Measurements from ENCODE around the gene SDK2. TPM values are rescaled to one million over a fixed set of nuclear protein-coding genes. Genes with fewer than 3 reads are reported as not detected.

SDK2 gene
- total and polyA plus RNA-seq, 2 experiments from 2014 or later, result 0.74 to 5.1 TPM

GRCh38 chr17:73588891-73589290 is 55.4 kb downstream of the SDK2 start (continued):
- TF ChIP-seq, protein P1, sequence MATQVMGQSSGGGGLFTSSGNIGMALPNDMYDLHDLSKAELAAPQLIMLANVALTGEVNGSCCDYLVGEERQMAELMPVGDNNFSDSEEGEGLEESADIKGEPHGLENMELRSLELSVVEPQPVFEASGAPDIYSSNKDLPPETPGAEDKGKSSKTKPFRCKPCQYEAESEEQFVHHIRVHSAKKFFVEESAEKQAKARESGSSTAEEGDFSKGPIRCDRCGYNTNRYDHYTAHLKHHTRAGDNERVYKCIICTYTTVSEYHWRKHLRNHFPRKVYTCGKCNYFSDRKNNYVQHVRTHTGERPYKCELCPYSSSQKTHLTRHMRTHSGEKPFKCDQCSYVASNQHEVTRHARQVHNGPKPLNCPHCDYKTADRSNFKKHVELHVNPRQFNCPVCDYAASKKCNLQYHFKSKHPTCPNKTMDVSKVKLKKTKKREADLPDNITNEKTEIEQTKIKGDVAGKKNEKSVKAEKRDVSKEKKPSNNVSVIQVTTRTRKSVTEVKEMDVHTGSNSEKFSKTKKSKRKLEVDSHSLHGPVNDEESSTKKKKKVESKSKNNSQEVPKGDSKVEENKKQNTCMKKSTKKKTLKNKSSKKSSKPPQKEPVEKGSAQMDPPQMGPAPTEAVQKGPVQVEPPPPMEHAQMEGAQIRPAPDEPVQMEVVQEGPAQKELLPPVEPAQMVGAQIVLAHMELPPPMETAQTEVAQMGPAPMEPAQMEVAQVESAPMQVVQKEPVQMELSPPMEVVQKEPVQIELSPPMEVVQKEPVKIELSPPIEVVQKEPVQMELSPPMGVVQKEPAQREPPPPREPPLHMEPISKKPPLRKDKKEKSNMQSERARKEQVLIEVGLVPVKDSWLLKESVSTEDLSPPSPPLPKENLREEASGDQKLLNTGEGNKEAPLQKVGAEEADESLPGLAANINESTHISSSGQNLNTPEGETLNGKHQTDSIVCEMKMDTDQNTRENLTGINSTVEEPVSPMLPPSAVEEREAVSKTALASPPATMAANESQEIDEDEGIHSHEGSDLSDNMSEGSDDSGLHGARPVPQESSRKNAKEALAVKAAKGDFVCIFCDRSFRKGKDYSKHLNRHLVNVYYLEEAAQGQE (IDR thresholded peaks at IDR 0.05; ENCODE audit: unreplicated experiment), result no peak
- TF ChIP-seq, protein P2, sequence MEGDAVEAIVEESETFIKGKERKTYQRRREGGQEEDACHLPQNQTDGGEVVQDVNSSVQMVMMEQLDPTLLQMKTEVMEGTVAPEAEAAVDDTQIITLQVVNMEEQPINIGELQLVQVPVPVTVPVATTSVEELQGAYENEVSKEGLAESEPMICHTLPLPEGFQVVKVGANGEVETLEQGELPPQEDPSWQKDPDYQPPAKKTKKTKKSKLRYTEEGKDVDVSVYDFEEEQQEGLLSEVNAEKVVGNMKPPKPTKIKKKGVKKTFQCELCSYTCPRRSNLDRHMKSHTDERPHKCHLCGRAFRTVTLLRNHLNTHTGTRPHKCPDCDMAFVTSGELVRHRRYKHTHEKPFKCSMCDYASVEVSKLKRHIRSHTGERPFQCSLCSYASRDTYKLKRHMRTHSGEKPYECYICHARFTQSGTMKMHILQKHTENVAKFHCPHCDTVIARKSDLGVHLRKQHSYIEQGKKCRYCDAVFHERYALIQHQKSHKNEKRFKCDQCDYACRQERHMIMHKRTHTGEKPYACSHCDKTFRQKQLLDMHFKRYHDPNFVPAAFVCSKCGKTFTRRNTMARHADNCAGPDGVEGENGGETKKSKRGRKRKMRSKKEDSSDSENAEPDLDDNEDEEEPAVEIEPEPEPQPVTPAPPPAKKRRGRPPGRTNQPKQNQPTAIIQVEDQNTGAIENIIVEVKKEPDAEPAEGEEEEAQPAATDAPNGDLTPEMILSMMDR (conservative IDR thresholded peaks at IDR 0.05; ENCODE audit: low read depth in 2 of 2), result no peak
- no peak for TF ChIP-seq EZH2 (IDR thresholded peaks at IDR 0.05; ENCODE audit: low read depth, unreplicated experiment)
- TF ChIP-seq ZNF114 (CRISPR knock-in tag; IDR thresholded peaks at IDR 0.05), result no peak
- no peak for TF ChIP-seq STAT1 (IDR thresholded peaks at IDR 0.05; ENCODE audit: unreplicated experiment)
- TF ChIP-seq NANOG (IDR thresholded peaks at IDR 0.05; ENCODE audit: borderline replicate concordance), result no peak

DNA sequence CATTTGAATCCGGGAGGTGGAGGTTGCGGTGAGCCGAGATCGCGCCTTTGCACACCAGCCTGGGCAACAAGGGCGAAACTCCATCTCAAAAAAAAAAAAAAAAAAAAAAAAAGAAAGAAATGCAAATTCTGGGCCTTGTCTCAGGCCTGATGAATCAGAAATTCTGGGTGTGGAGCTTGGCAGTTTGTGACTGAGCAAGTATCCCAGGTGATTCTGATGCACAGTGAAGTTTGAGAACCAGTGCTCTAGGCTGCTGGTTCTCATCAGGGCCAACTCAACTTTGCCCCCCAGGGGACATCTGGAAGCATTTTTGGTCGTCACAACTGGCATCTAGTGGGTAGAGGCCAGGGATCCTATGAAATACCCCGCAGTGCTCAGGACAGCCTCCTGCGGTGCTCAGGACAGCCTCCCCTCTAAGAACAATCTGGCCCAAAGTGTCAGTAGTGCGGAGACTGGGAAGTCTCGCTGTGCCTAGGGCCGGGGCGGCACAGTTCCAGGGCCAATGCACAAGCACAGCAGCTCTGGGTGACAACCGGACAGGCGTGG is 55.9 kb downstream of the SDK2 start:
- H3K27me3 ChIP-seq (ENCODE audit: insufficient read depth), result no peaks in the 10 kb centered on the region
- H3K27me3 Mint-ChIP-seq (ENCODE audit: insufficient read depth, low read depth, poor library complexity), result peaks cover 4% of the 10 kb centered on the region
- H3K27ac Mint-ChIP-seq, result no peak overlapping the region
- no peak overlapping the region for H3K4me3 Mint-ChIP-seq
- no peak overlapping the region for H2AFZ ChIP-seq
- H3F3A ChIP-seq (replicated peaks; ENCODE audit: low read depth), result no peaks in the 10 kb centered on the region
- H3K4me2 ChIP-seq, result no peak overlapping the region
- TF ChIP-seq, protein P3, sequence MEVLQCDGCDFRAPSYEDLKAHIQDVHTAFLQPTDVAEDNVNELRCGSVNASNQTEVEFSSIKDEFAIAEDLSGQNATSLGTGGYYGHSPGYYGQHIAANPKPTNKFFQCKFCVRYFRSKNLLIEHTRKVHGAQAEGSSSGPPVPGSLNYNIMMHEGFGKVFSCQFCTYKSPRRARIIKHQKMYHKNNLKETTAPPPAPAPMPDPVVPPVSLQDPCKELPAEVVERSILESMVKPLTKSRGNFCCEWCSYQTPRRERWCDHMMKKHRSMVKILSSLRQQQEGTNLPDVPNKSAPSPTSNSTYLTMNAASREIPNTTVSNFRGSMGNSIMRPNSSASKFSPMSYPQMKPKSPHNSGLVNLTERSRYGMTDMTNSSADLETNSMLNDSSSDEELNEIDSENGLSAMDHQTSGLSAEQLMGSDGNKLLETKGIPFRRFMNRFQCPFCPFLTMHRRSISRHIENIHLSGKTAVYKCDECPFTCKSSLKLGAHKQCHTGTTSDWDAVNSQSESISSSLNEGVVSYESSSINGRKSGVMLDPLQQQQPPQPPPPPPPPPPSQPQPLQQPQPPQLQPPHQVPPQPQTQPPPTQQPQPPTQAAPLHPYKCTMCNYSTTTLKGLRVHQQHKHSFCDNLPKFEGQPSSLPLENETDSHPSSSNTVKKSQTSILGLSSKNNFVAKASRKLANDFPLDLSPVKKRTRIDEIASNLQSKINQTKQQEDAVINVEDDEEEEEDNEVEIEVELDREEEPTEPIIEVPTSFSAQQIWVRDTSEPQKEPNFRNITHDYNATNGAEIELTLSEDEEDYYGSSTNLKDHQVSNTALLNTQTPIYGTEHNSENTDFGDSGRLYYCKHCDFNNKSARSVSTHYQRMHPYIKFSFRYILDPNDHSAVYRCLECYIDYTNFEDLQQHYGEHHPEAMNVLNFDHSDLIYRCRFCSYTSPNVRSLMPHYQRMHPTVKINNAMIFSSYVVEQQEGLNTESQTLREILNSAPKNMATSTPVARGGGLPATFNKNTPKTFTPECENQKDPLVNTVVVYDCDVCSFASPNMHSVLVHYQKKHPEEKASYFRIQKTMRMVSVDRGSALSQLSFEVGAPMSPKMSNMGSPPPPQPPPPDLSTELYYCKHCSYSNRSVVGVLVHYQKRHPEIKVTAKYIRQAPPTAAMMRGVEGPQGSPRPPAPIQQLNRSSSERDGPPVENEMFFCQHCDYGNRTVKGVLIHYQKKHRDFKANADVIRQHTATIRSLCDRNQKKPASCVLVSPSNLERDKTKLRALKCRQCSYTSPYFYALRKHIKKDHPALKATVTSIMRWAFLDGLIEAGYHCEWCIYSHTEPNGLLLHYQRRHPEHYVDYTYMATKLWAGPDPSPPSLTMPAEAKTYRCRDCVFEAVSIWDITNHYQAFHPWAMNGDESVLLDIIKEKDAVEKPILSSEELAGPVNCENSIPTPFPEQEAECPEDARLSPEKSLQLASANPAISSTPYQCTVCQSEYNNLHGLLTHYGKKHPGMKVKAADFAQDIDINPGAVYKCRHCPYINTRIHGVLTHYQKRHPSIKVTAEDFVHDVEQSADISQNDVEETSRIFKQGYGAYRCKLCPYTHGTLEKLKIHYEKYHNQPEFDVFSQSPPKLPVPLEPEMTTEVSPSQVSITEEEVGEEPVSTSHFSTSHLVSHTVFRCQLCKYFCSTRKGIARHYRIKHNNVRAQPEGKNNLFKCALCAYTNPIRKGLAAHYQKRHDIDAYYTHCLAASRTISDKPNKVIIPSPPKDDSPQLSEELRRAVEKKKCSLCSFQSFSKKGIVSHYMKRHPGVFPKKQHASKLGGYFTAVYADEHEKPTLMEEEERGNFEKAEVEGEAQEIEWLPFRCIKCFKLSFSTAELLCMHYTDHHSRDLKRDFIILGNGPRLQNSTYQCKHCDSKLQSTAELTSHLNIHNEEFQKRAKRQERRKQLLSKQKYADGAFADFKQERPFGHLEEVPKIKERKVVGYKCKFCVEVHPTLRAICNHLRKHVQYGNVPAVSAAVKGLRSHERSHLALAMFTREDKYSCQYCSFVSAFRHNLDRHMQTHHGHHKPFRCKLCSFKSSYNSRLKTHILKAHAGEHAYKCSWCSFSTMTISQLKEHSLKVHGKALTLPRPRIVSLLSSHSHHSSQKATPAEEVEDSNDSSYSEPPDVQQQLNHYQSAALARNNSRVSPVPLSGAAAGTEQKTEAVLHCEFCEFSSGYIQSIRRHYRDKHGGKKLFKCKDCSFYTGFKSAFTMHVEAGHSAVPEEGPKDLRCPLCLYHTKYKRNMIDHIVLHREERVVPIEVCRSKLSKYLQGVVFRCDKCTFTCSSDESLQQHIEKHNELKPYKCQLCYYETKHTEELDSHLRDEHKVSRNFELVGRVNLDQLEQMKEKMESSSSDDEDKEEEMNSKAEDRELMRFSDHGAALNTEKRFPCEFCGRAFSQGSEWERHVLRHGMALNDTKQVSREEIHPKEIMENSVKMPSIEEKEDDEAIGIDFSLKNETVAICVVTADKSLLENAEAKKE (CRISPR knock-in tag; IDR thresholded peaks at IDR 0.05), result no peak
- DNase-seq (ENCODE audit: low spot score) (no peak), ATAC-seq (no peak)
- no peaks in the 10 kb centered on the region for H4K20me1 ChIP-seq (replicated peaks; ENCODE audit: insufficient read depth)
- H3K36me3 Mint-ChIP-seq (ENCODE audit: low read depth), result no peaks in the 10 kb centered on the region
- peaks cover 21% of the 10 kb centered on the region; the same call in 1 of the 2 replicates for H3K4me1 ChIP-seq (ENCODE audit: insufficient read depth)
- no peak overlapping the region for H3K27ac ChIP-seq (ENCODE audit: low read depth)
- H3K9me2 ChIP-seq (ENCODE audit: insufficient read depth), result no peaks in the 10 kb centered on the region
- H3K9me3 Mint-ChIP-seq, result no peaks in the 10 kb centered on the region
- no peak overlapping the region for H3K4me3 ChIP-seq
- H3K79me2 ChIP-seq (replicated peaks; ENCODE audit: insufficient read depth), result no peaks in the 10 kb centered on the region
- no peaks in the 10 kb centered on the region for H3K36me3 ChIP-seq (ENCODE audit: insufficient read depth)
- peaks cover 49% of the 10 kb centered on the region for H3K4me1 Mint-ChIP-seq
